Sigmoid colon (tissue), 4 donors: Measurements from ENCODE around the gene HAS3.

Experiments used
- CTCF ChIP-seq, 4 experiments: fragments of 450-650 bp in 3 of 4; fragments of 200-600 bp in 1 of 4; IDR thresholded peaks; one replicate each; pipeline ENCODE4 v1.5.1; 2016 to 2019; ENCODE audit warnings: antibody characterized with exemption in 4 of 4, mild to moderate bottlenecking in 3 of 4, moderate library complexity in 2 of 4
- EP300 ChIP-seq, 4 donors: sonication (generic); formaldehyde crosslinking; IDR thresholded peaks; one replicate each; pipeline ENCODE4 v1.6.1; 2017; ENCODE audit warnings: antibody characterized with exemption in 4 of 4
- POLR2A ChIP-seq, 2 donors: fragments of 450-650 bp; IDR thresholded peaks; one replicate each; pipeline ENCODE4 v1.6.1; 2016; ENCODE audit warnings: antibody characterized with exemption in 2 of 2, mild to moderate bottlenecking in 2 of 2, moderate library complexity in 2 of 2
- POLR2AphosphoS5 ChIP-seq, 4 donors: sonication (generic); formaldehyde crosslinking; IDR thresholded peaks; one replicate each; pipeline ENCODE4 v1.6.1; 2017; ENCODE audit warnings: antibody characterized with exemption in 4 of 4

GRCh38 chr16:69085032-69085695, 20.3 kb upstream of the HAS3 start:
- TF ChIP-seq CTCF (IDR thresholded peaks at IDR 0.05) (no peak), POLR2AphosphoS5 (IDR thresholded peaks at IDR 0.05) (no peak), POLR2A (IDR thresholded peaks at IDR 0.05) (no peak), EP300 (IDR thresholded peaks at IDR 0.05) (no peak)
